Measurements from ENCODE around the gene MEGF6.

- TF ChIP-seq EZH2 (IDR thresholded peaks at IDR 0.05; ENCODE audit: low read length) (no peak), CTCF (optimal IDR thresholded peaks at IDR 0.05 in 1 of 3, IDR thresholded peaks at IDR 0.05 in 1 of 3, conservative IDR thresholded peaks at IDR 0.05 in 1 of 3; ENCODE audit: extremely low read depth in 1 of 3, insufficient read depth in 2 of 3, low read length in 3 of 3) (no peak)
These were observed 129.4 kb downstream of the MEGF6 start for GRCh38 chr1:3481836-3482375.
